Right hindlimb (tissue), 1 donor: ENCODE data around the gene NYAP1.

Experiments used
- DNase-seq: peaks from one replicate; pipeline ENCODE4 v3.0.0-alpha.2; 2018

NYAP1 gene

GRCh38 chr7:100464210-100464660 is 19.5 kb upstream of the NYAP1 start, which contains the start of gene SPACDR:
TSS of gene SPACDR (minus strand) at chr7:100464260. CDS start at chr7:100464025, 235 bp downstream.
- no peak for DNase-seq

GRCh38 chr7:100464791-100465190 is 18.9 kb upstream of the NYAP1 start:
- DNase-seq = no peak

- DNase-seq = no peak
These were observed 18.4 kb upstream of the NYAP1 start for GRCh38 chr7:100465299-100465698.

GRCh38 chr7:100465702-100466311 is 17.9 kb upstream of the NYAP1 start:
- DNase-seq = peak; percentile 88

- DNase-seq = no peak
These were observed 16.8 kb upstream of the NYAP1 start for GRCh38 chr7:100466653-100467605.

GRCh38 chr7:100467638-100468373 is 15.9 kb upstream of the NYAP1 start:
- DNase-seq = peak; percentile 65

GRCh38 chr7:100469227-100470044 is 14.3 kb upstream of the NYAP1 start:
- DNase-seq = peak; percentile 89

- no peak for DNase-seq
These were observed 12.7 kb upstream of the NYAP1 start for GRCh38 chr7:100471021-100471420.

GRCh38 chr7:100472121-100472851 is 11.4 kb upstream of the NYAP1 start:
- DNase-seq = no peak

GRCh38 chr7:100472854-100473499 is 10.8 kb upstream of the NYAP1 start:
- no peak for DNase-seq

- DNase-seq = peak; percentile 70
These were observed 8.2 kb upstream of the NYAP1 start for GRCh38 chr7:100475549-100475948.

GRCh38 chr7:100476101-100476780 is 7.5 kb upstream of the NYAP1 start:
- no peak for DNase-seq

- DNase-seq = no peak
These were observed 6.5 kb upstream of the NYAP1 start for GRCh38 chr7:100476903-100477870.

GRCh38 chr7:100477871-100478267 is 5.9 kb upstream of the NYAP1 start:
- DNase-seq = no peak

GRCh38 chr7:100478958-100479660 is 4.6 kb upstream of the NYAP1 start, which contains the start of gene TSC22D4:
TSS of gene TSC22D4 (minus strand) at chr7:100479214. CDS start at chr7:100478038, 1,176 bp downstream.
- DNase-seq = peak; percentile 99

GRCh38 chr7:100481466-100481865 is 2.3 kb upstream of the NYAP1 start:
- no peak for DNase-seq

GRCh38 chr7:100482728-100483089 is 1.0 kb upstream of the NYAP1 start:
- no peak for DNase-seq

GRCh38 chr7:100483090-100483721 is 521 bp upstream of the NYAP1 start:
- DNase-seq = peak; percentile 85
